ENCODE data around the gene MSANTD2.
"Not testable (repeated sequence)": the region's sequence is repeated elsewhere in the genome, so short reads cannot be mapped to it uniquely, and the experiment has no call there.

The MSANTD2 gene

GRCh38 chr11:124801636-124802312 is 1.6 kb upstream of the MSANTD2 start:
- Mint-ChIP-seq H3K36me3 (peaks cover 11% of the 10 kb centered on the region), H3K4me3 (peak overlapping the region; percentile 57), H3K27ac (no peak overlapping the region), H3K27me3 (no peaks in the 10 kb centered on the region), H3K4me1 (ENCODE audit: low read depth) (peaks cover 31% of the 10 kb centered on the region), H3K9me3 (ENCODE audit: low read depth) (no peaks in the 10 kb centered on the region)

- Mint-ChIP-seq H3K9me3 (ENCODE audit: low read depth) (no peaks in the 10 kb centered on the region), H3K4me1 (ENCODE audit: low read depth) (peaks cover 35% of the 10 kb centered on the region), H3K27me3 (no peaks in the 10 kb centered on the region), H3K36me3 (peaks cover 11% of the 10 kb centered on the region), H3K27ac (peak overlapping the region; percentile 92), H3K4me3 (peak overlapping the region; percentile 87)
Observed at GRCh38 chr11:124801014-124801413, 808 bp upstream of the MSANTD2 start.

GRCh38 chr11:124799348-124800225 is 619 bp downstream of the MSANTD2 start:
- no peaks in the 10 kb centered on the region for H3K9me3 Mint-ChIP-seq (ENCODE audit: low read depth)
- no peaks in the 10 kb centered on the region for H3K27me3 Mint-ChIP-seq
- peak overlapping the region; percentile 92 for H3K4me3 Mint-ChIP-seq
- peak overlapping the region; percentile 85 for H3K27ac Mint-ChIP-seq
- H3K4me1 Mint-ChIP-seq (ENCODE audit: low read depth), result peaks cover 38% of the 10 kb centered on the region
- H3K36me3 Mint-ChIP-seq, result peaks cover 2% of the 10 kb centered on the region

- Mint-ChIP-seq H3K27me3 (no peaks in the 10 kb centered on the region), H3K36me3 (peaks cover 2% of the 10 kb centered on the region), H3K9me3 (ENCODE audit: low read depth) (no peaks in the 10 kb centered on the region), H3K4me1 (ENCODE audit: low read depth) (peaks cover 42% of the 10 kb centered on the region), H3K27ac (peak overlapping the region; percentile 85), H3K4me3 (peak overlapping the region; percentile 92)
Observed at GRCh38 chr11:124798991-124799347, 1.2 kb downstream of the MSANTD2 start.

GRCh38 chr11:124796312-124796711 is 3.9 kb downstream of the MSANTD2 start:
- Mint-ChIP-seq H3K27ac (no peak overlapping the region), H3K36me3 (no peaks in the 10 kb centered on the region), H3K9me3 (ENCODE audit: low read depth) (no peaks in the 10 kb centered on the region), H3K4me1 (ENCODE audit: low read depth) (peaks cover 53% of the 10 kb centered on the region), H3K27me3 (no peaks in the 10 kb centered on the region), H3K4me3 (no peak overlapping the region)

DNA sequence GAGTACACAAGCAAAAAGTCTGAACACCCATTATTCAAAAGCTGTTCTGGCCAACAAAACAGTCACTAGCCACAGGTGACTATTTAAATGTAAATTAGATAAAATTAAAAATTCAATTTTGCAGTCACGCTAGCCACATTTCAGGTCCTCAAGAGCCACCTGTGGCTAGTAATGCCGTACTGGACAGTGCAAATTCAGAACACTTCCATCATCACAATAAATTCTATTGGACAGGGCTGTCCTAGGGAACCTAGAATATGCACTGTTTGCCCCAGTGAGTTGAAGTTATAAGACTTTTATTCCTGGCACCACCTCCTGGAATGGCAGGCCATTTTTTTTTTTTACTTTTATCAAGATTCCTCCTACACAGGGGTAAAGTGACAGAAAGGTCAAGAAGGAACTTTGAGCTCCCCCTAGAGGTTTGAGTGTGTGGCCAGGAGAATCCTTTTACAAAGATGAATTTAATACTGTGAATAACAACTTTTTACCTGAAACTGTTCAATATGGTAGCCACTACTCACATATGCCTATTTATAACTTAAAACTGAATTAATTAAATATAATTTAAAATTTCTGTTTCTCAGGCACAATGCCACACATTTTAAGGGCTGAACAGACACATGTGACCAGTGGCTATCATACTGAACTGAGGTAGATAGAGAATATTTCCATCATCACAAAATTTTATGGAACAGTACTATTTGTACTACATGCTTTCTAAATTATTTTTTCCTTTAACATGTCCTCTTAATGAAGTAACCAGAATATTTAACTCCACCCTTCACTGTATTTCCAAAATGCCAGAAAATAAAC is 6.5 kb downstream of the MSANTD2 start:
- Mint-ChIP-seq H3K4me1 (ENCODE audit: low read depth) (peaks cover 50% of the 10 kb centered on the region), H3K27me3 (no peaks in the 10 kb centered on the region), H3K9me3 (ENCODE audit: low read depth) (no peaks in the 10 kb centered on the region), H3K27ac (no peak overlapping the region), H3K36me3 (peaks cover 3% of the 10 kb centered on the region), H3K4me3 (no peak overlapping the region)

- Mint-ChIP-seq H3K27ac (no peak overlapping the region), H3K4me1 (ENCODE audit: low read depth) (peaks cover 41% of the 10 kb centered on the region), H3K9me3 (ENCODE audit: low read depth) (no peaks in the 10 kb centered on the region), H3K4me3 (no peak overlapping the region), H3K36me3 (peaks cover 3% of the 10 kb centered on the region), H3K27me3 (no peaks in the 10 kb centered on the region)
Observed at GRCh38 chr11:124791626-124792341, 8.4 kb downstream of the MSANTD2 start.

DNA sequence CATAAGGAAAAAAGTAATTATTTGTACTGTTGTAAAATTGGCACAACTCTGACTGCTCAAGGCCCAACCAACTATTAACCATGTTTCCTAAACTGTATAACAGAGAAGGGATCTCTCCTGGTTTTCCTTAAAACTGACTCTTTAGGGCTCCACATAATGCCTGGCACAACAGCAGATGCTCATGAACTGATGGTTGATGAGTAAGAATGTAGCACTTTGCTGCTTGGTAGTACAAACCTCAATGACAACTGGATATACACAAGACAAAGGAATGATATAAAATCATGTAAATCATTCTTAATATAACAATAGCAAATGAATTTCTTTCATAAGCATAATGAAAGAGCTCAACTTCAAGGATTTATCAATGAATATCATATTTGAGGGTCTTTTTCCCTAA is 11.7 kb downstream of the MSANTD2 start:
- Mint-ChIP-seq H3K4me1 (ENCODE audit: low read depth) (peaks cover 40% of the 10 kb centered on the region), H3K27me3 (no peaks in the 10 kb centered on the region), H3K36me3 (peaks cover 3% of the 10 kb centered on the region), H3K4me3 (no peak overlapping the region), H3K9me3 (ENCODE audit: low read depth) (no peaks in the 10 kb centered on the region), H3K27ac (no peak overlapping the region)

DNA sequence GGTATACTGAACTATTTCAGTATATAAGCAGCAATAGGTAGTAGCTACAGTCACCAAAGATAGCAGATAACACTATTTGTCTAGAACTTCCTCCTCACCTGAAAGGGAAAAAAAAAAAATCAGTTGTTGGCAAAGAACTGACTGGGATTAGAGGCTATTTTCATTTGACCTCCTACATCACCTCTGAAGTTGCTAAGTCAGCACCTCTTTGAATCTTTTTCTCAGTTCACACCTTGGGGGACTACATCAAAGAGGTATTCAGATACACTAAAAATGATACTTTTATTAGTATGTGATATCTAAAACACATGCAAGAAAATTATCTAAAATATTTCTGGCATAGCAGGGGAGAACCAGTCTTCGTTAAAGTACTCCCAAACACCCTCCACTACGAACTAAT is 16.2 kb downstream of the MSANTD2 start:
- Mint-ChIP-seq H3K27ac (no peak overlapping the region), H3K9me3 (ENCODE audit: low read depth) (no peaks in the 10 kb centered on the region), H3K27me3 (no peaks in the 10 kb centered on the region), H3K36me3 (no peaks in the 10 kb centered on the region), H3K4me1 (ENCODE audit: low read depth) (peaks cover 15% of the 10 kb centered on the region), H3K4me3 (no peak overlapping the region)

- no peaks in the 10 kb centered on the region for H3K36me3 Mint-ChIP-seq
- no peak overlapping the region for H3K27ac Mint-ChIP-seq
- H3K4me1 Mint-ChIP-seq (ENCODE audit: low read depth), result peaks cover 21% of the 10 kb centered on the region
- no peaks in the 10 kb centered on the region for H3K9me3 Mint-ChIP-seq (ENCODE audit: low read depth)
- no peak overlapping the region for H3K4me3 Mint-ChIP-seq
- H3K27me3 Mint-ChIP-seq, result no peaks in the 10 kb centered on the region
Observed at GRCh38 chr11:124783002-124783401, 17.2 kb downstream of the MSANTD2 start.

DNA sequence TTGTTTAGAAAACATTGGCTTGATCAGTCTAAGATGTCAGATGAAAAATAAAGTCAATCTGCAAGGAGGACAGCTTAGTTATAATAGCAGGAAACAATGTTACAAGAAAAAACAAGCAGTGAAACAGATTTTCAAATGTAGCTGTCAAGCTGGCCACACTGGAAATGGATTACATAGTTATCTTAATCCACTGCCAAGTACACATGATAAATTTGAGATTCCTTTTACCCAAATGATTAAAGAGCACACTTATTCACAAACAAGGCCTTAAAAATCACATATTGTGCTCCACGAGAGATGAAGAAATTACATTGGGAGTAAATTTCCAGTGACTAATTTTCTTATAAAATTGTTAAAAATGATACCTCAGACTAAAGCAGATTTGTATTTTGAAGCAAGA is 20.6 kb downstream of the MSANTD2 start:
- H3K4me3 Mint-ChIP-seq, result no peak overlapping the region
- no peak overlapping the region for H3K27ac Mint-ChIP-seq
- no peaks in the 10 kb centered on the region for H3K9me3 Mint-ChIP-seq (ENCODE audit: low read depth)
- no peaks in the 10 kb centered on the region for H3K27me3 Mint-ChIP-seq
- H3K36me3 Mint-ChIP-seq, result peaks cover 12% of the 10 kb centered on the region
- peaks cover 34% of the 10 kb centered on the region for H3K4me1 Mint-ChIP-seq (ENCODE audit: low read depth)

DNA sequence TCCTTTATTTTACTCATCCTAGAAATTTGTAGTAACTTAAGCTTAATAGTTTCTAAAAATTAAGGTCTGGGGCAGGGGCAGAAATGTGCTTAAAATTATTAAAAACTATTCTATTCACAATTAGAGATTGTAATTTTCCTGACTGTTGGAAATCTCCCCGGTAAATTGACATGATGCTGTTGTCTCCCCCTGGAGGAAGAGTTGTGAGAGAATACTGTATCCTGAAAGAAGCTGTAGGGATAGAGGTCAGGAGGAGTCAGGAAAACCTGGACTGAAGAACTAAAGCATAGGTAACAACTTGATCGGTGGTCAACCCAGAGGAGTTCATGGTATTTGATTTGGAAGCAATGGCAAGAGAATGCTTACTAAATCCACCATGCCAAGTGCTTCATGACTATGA is 21.9 kb downstream of the MSANTD2 start:
- Mint-ChIP-seq H3K36me3 (peaks cover 12% of the 10 kb centered on the region), H3K4me3 (no peak overlapping the region), H3K27me3 (no peaks in the 10 kb centered on the region), H3K27ac (no peak overlapping the region), H3K9me3 (ENCODE audit: low read depth) (no peaks in the 10 kb centered on the region), H3K4me1 (ENCODE audit: low read depth) (peaks cover 27% of the 10 kb centered on the region)

GRCh38 chr11:124776865-124777645 is 23.2 kb downstream of the MSANTD2 start:
- Mint-ChIP-seq H3K9me3 (ENCODE audit: low read depth) (no peaks in the 10 kb centered on the region), H3K4me3 (no peak overlapping the region), H3K4me1 (ENCODE audit: low read depth) (peaks cover 27% of the 10 kb centered on the region), H3K36me3 (peaks cover 16% of the 10 kb centered on the region), H3K27me3 (no peaks in the 10 kb centered on the region), H3K27ac (peak overlapping the region; percentile 5)

DNA sequence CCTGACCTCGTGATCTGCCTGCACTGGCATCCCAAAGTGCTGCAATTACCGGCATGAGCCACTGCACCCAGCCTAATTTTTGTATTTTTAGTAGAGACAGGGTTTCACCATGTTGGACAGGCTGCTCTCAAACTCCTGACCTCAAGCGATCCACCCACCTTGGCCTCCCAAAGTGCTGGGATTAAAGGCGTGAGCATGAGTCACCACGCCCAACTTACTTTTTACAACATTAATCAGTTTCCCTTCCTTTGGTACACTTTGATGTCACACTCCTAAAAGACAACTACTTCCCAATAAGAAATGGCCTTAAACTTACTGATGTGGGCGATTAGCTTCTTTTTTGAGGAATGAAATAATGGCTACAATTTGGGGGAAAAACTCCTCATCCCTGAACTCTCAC is 29.2 kb downstream of the MSANTD2 start:
- not testable (repeated sequence) for H3K27me3 Mint-ChIP-seq; H3K4me1 Mint-ChIP-seq (ENCODE audit: low read depth); H3K4me3 Mint-ChIP-seq; H3K27ac Mint-ChIP-seq; H3K9me3 Mint-ChIP-seq (ENCODE audit: low read depth)
- peaks cover 15% of the 10 kb centered on the region for H3K36me3 Mint-ChIP-seq

Data from activated naive CD8-positive, alpha-beta T cell (primary cell).